IMR-90 (cell line): Measurements from ENCODE around the gene DHRS7B.

Experiments used
- MAFK ChIP-seq: IDR thresholded peaks from 2 replicates; pipeline ENCODE4 v1.6.1; 2012; ENCODE audit warnings: low read depth, low read length, improper control_type of control experiment
- MAZ ChIP-seq: IDR thresholded peaks from 2 replicates; pipeline ENCODE4 v1.6.1; 2012; ENCODE audit warnings: low read depth, mild to moderate bottlenecking, low read length, improper control_type of control experiment, moderate library complexity, borderline replicate concordance
- MXI1 ChIP-seq: IDR thresholded peaks from 2 replicates; pipeline ENCODE4 v1.6.1; 2012; ENCODE audit warnings: low read depth, mild to moderate bottlenecking, low read length, moderate library complexity, borderline replicate concordance
- NFE2L2 ChIP-seq: fragments of 150-350 bp; IDR thresholded peaks from 2 replicates; pipeline ENCODE4 v1.6.1; 2016; ENCODE audit warnings: low read depth, mild to moderate bottlenecking, low read length
- POLR2A ChIP-seq: IDR thresholded peaks from 2 replicates; pipeline ENCODE4 v1.6.1; 2012; ENCODE audit warnings: mild to moderate bottlenecking, low read depth, low read length
- RAD21 ChIP-seq: IDR thresholded peaks from 2 replicates; pipeline ENCODE4 v1.6.1; 2012; ENCODE audit warnings: low read length, improper control_type of control experiment
- RCOR1 ChIP-seq: IDR thresholded peaks from 2 replicates; pipeline ENCODE4 v1.6.1; 2012; ENCODE audit warnings: mild to moderate bottlenecking, low read length, improper control_type of control experiment; ENCODE audit not compliant: insufficient replicate concordance
- TF ChIP-seq, protein P1 (sequence below): conservative IDR thresholded peaks from 2 replicates; pipeline ENCODE4 v1.5.1; 2012; ENCODE audit warnings: mild to moderate bottlenecking, low read depth, low read length, improper control_type of control experiment

DNA sequence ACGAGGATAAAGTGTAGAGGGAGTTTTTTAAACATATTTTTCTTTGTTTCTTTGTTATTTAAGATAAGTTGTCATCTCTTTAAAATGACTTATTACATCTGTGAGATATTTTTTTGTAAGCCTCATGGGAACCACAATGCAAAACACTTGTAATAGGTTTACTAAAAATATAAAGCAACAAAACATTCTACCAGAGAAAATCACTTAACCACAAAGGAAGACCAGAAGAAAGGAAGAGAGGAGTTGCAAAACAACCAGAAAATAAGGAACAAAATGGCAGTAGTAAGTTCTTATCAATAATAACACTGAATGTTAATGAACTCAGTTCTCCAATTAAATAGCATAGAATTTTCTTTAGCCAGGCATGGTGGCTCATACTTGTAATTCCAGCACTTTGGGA is 22.9 kb downstream of the DHRS7B start:
- no peak for TF ChIP-seq RCOR1
- TF ChIP-seq MAFK, result no peak
- TF ChIP-seq MXI1, result no peak
- TF ChIP-seq, protein P1, sequence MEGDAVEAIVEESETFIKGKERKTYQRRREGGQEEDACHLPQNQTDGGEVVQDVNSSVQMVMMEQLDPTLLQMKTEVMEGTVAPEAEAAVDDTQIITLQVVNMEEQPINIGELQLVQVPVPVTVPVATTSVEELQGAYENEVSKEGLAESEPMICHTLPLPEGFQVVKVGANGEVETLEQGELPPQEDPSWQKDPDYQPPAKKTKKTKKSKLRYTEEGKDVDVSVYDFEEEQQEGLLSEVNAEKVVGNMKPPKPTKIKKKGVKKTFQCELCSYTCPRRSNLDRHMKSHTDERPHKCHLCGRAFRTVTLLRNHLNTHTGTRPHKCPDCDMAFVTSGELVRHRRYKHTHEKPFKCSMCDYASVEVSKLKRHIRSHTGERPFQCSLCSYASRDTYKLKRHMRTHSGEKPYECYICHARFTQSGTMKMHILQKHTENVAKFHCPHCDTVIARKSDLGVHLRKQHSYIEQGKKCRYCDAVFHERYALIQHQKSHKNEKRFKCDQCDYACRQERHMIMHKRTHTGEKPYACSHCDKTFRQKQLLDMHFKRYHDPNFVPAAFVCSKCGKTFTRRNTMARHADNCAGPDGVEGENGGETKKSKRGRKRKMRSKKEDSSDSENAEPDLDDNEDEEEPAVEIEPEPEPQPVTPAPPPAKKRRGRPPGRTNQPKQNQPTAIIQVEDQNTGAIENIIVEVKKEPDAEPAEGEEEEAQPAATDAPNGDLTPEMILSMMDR, result no peak
- no peak for TF ChIP-seq POLR2A
- no peak for TF ChIP-seq RAD21
- TF ChIP-seq NFE2L2, result no peak
- TF ChIP-seq MAZ, result no peak
